Measurements from ENCODE around the gene FARS2.

FARS2 gene

DNA sequence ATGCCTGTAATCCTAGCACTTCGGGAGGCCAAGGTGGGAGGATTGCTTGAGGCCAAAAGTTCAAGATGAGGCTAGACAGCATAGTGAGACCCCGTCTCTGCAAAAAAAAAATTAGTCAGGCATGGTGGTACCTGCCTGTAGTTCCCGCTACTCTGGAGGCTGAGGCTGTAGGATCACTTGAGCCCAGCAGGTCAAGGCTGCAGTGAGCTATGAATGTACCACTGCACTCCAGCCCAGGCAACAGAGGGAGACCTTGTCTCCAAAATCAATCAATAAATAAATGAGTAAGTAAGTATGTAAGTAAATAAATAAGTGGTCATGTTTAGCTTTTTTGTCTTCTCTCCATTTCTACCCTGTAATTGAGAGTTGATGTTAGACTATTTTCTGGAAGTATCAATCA is 336.8 kb downstream of the FARS2 start:
- DNase-seq, result no peak

GRCh38 chr6:5599127-5599526 is 337.8 kb downstream of the FARS2 start:
- DNase-seq, result no peak

DNA sequence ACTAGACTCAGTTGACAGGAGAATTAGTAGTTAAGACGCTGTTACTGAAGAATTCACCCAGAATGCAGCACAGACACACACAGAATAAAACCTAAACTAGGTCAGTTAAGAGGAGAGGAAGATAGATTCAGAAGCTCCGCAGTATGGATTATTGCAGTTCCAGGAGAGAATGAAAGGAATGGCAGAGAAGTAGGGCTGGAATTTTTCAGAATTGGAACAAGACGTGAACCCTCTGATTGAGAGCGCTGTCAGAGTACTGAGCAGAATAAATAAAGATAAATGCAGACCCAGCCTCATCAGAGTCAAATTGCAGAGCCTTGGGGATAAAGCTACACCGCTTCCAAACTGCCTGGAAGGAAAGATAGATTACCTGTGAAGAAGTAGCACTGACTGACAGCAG is 344.6 kb downstream of the FARS2 start:
- no peak for DNase-seq

GRCh38 chr6:5606546-5606945 is 345.2 kb downstream of the FARS2 start:
- no peak for DNase-seq

DNA sequence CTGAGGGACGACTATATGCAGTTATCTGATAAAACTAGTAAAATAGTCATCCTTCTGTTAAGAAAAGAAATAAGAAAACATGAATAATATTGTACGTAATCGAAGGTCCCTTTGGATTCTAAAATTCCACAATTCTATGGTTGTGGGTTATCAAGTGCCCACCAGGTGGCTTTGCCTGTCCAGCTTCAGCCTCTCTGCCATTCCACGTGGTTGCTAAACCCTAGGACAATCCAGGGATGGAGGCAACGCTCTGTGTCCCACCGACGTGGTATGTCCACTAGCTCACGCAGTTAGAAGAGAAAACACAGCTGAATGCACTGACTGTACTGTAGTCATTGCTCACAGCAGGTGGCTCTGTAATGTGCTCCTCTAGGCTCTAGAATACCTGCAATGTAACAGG is 349.3 kb downstream of the FARS2 start:
- no peak for DNase-seq

GRCh38 chr6:5617179-5617578 is 355.9 kb downstream of the FARS2 start:
- no peak for DNase-seq

- DNase-seq, result no peak
These were observed 357.9 kb downstream of the FARS2 start for GRCh38 chr6:5619249-5619648.

DNA sequence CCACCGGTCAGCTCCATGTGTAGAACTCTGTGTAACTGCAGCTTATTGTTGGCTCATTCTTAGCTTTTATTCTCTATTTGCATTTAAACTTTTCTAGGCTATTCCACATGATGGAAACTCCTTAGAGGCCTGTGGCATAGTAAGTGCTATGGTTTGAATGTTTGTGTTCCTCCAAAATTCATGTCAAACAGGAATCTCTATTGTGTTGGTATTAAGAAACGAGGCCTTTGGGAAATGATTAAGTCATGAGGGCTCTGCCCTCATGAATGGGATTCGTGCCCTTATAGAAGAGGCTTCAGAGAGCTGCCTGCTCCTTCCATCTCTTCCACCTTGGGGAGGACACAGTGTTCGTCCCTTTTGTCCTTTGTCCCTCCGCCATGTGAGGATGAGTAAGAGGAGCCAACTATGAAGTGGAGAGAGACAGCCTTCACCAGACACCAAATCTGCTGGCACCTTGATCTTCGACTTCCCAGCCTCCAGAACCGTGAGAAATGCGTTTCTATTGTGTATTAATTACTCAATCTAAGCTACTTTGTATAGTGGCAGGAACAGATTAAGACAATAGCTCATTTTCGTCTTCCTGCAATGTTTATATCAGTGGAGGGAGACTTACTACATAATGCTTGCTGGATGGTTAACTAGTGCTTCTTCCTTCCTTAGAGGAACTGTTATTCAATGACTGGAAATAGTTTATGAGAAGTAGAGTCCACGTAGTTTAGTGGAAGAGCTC is 361.1 kb downstream of the FARS2 start:
- DNase-seq, result no peak

DNA sequence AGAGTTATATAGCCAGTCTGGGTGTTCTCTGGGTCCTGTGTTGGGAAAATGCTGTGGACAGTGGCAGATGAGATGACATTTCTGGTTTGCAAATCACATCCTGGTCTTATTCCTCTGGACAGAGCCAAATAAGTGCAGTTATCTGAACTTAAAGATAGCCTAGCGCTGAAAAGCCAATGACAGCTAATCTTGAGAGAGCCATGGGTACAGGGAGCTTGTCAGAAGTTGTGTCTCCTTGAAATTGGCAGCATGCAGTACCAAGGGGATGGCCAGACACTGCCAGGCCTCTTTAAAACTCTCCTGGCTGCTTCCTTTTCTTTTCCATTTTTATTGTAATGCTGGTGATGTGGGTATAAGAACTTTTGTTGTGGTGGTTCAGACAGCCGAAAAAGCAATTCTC is 362.5 kb downstream of the FARS2 start:
- DNase-seq, result no peak

- no peak for DNase-seq
These were observed 362.9 kb downstream of the FARS2 start for GRCh38 chr6:5624256-5624655.

DNA sequence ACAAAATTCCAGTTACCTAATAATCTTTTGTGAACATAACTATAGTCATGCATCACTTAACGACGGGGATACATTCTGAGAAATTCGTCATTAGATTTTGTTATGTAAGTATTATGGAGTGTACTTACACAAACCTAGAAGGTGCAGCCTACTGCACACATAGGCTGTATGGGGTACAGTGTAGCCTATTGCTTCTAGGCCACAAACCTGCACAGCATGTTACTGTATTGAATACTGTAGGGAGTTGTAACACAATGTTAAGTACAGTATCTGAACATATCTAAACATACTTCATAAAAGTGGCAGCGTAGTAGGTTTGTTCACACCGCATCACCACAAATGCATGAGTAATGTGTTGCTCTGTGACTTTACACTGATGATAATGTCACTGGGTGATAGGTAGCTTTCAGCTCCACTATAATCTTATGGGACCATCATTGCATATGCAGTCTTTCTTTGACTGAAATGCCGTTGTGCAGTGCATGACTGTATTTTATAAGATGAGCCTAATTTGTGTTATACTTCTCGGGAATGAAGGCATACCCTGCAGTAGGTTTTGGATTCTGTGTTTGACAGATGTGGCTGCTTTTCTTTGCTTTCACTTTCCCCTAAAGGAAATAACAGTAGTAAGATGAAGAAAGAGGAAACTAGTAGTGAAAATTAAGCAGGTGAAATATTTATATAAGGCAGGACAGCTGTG is 365.6 kb downstream of the FARS2 start:
- DNase-seq, result no peak

DNA sequence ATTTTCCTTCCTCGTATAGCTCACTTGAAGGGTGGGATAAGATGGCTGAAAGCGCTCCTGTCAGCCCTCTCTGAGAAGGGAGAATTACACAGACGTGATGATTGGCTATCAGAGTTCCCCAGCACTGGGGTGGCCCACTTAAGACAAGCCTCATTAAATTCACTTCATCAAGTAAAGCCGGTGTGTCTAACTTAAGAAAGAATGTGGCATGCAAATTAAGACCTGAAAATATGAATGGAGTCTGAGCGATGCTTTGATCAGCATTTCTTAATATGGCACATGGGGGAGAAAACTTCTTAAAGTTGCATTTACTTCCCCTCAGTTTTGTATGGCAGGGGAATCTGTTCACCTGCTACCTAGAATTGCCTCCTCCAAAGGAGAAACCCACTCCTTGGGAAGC is 369.3 kb downstream of the FARS2 start:
- DNase-seq, result no peak

GRCh38 chr6:5632348-5632935 is 371.1 kb downstream of the FARS2 start:
- no peak for DNase-seq

GRCh38 chr6:5634525-5634924 is 373.2 kb downstream of the FARS2 start:
- DNase-seq, result no peak

- DNase-seq, result peak; percentile 20
These were observed 375.1 kb downstream of the FARS2 start for GRCh38 chr6:5636210-5637030.

- no peak for DNase-seq
These were observed 376.4 kb downstream of the FARS2 start for GRCh38 chr6:5637714-5638113.

- DNase-seq, result no peak
These were observed 377.4 kb downstream of the FARS2 start for GRCh38 chr6:5638666-5639065.

GRCh38 chr6:5639193-5639592 is 377.9 kb downstream of the FARS2 start:
- no peak for DNase-seq

DNA sequence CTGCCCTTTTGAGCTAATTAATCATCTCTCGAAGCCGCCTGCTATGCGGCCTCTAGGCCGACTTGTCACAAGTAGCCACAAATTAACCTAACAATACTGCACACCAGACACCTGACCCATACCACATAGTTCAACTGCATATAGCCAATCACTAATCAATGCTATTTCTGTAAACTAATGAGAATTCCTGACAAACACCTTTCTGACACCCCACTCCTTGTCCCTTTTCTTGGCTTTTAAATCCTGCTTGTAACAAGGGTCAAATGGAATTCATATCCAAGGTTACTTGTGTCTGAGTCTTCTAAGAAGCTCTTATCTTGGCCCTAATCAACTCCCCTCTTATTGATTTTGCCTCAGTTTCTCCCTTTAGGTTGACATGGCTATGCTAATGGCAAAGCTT is 379.3 kb downstream of the FARS2 start:
- DNase-seq, result no peak

DNA sequence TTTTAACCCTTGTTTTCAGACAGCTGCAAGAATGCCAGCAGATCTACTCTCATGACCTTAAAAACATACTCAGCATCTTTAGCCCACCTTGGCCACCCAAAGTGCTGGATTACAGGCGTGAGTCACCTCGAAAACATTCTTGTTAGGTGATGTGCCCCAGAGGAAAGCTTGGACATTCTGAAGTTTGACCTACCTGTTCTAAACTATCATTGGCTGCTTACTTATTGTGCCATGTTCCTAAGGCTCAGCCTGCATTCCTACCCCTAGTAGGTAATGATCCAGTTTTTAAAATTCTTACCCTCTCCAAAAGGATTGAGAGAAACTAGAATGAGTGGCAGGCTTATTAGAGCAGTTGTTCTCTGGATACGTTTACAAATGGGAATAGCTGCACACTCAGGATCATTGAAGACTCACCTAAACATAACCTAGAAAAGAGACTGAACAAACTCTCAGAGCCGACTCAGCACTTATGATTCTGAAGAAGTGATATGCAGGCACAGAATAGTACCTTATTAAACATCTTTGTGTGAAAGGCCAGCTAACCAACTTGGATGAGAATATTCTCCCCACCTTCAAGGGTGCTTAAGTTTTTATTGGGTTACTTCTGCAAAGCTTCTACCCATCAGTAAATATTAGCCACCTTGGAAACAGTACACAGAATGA is 383.3 kb downstream of the FARS2 start:
- no peak for DNase-seq

- DNase-seq, result no peak
These were observed 384.3 kb downstream of the FARS2 start for GRCh38 chr6:5645328-5646290.

Data from NCI-H510A (cell line).